Stimulated activated naive CD8-positive, alpha-beta T cell treated with anti-CD3 and anti-CD28 coated beads, Interleukin-15, amount 100 ng/mL, for 72 hours (primary cell): ENCODE results near the gene UAP1L1.
A peak's percentile ranks its signal among the peaks of the same experiment; 100 is the strongest.

Source experiments
- ATAC-seq: fragments of 150-1000 bp; cut with Tn5 transposase; 2 replicates; pipeline ENCODE4 v1.10.0; 2021; ENCODE audit warnings: mild to moderate bottlenecking, moderate library complexity
- DNase-seq, 2 donors: peaks; one replicate each; pipeline ENCODE4 v3.0.0; 2021 to 2022
- H3K27ac Mint-ChIP-seq, 2 donors: one replicate each; pipeline ENCODE4 v1.8.0; 2022; ENCODE audit warnings: mild to moderate bottlenecking in 2 of 2, mixed read lengths in 2 of 2, moderate library complexity in 2 of 2
- H3K27me3 Mint-ChIP-seq: one replicate; pipeline ENCODE4 v1.8.0; 2022; ENCODE audit warnings: mixed read lengths
- H3K4me1 Mint-ChIP-seq: one replicate; pipeline ENCODE4 v1.8.0; 2022; ENCODE audit warnings: mild to moderate bottlenecking, mixed read lengths
- H3K4me3 Mint-ChIP-seq, 2 donors: one replicate each; pipeline ENCODE4 v1.8.0; 2022; ENCODE audit warnings: mild to moderate bottlenecking in 2 of 2, mixed read lengths in 2 of 2, moderate library complexity in 1 of 2
- H3K9me3 Mint-ChIP-seq, 2 donors: one replicate each; pipeline ENCODE4 v1.8.0; 2022; ENCODE audit warnings: mixed read lengths in 2 of 2

Gene UAP1L1

DNA sequence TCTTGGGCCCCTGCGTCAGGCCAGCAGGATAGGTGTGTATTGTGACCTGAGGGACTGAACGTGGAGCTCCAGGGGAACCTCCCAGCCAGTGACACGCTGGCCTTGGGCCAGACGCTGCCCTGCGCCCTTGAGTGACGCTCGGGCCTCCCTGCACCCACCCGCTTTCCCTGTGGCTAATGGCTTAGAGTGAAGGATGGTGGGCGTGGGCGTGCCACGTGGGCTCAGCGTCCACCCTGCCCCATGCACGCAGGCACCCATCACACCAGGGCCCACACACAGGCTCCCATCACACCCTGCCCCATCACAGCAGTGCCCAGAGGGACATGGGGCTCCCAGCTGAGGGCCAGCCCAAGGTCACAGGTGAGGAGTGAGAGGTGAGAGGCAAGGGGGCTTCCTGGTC is 40.3 kb upstream of the UAP1L1 start:
- no peak for ATAC-seq
- H3K27ac Mint-ChIP-seq = no peak overlapping the region
- peaks cover 39% of the 10 kb centered on the region for H3K4me1 Mint-ChIP-seq
- no peaks in the 10 kb centered on the region for H3K9me3 Mint-ChIP-seq
- H3K4me3 Mint-ChIP-seq = no peak overlapping the region
- no peak for DNase-seq
- no peaks in the 10 kb centered on the region for H3K27me3 Mint-ChIP-seq

DNA sequence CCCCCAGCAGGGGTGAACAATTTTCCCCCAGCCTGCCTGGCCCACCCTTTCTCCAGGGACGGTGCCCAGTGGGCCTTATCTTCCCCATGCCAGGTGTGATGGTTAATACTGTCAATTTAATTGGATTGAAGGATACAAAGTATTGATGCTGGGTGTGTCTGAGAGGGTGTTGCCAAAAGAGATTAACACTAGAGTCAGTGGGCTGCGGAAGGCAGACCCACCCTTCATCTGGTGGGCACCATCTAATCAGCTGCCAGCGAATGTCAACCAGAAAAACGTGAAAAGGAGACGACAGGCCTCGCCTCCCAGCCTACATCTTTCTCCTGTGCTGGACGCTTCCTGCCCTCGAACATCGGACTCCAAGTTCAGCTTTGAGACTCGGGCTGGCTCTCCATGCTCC is 39.8 kb upstream of the UAP1L1 start:
- Mint-ChIP-seq H3K9me3 (no peaks in the 10 kb centered on the region), H3K27me3 (no peaks in the 10 kb centered on the region), H3K4me1 (peaks cover 34% of the 10 kb centered on the region), H3K27ac (no peak overlapping the region), H3K4me3 (no peak overlapping the region)
- no peak for DNase-seq
- no peak for ATAC-seq

DNA sequence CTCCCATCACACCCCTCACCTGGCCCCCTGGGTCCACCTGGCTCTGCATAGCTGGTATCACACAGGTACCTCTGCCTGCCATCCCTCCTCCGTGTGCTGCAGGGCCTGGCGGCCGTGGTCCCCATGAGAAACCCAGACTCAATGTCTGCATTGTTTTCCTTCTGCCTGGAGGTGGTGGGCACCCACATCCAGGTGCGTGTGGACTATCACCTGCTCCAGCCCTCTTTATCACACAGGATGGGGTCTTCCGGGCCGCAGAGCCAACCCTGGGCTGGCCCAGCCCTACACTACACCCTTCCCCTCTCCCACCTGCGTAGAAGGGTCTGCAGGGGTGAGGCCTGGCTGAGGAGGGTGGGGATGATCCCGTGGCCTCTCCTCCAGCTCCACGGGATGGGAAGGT is 38.4 kb upstream of the UAP1L1 start:
- no peak for DNase-seq
- H3K27ac Mint-ChIP-seq = no peak overlapping the region
- peaks cover 9% of the 10 kb centered on the region for H3K27me3 Mint-ChIP-seq
- H3K9me3 Mint-ChIP-seq = no peaks in the 10 kb centered on the region
- peaks cover 28% of the 10 kb centered on the region for H3K4me1 Mint-ChIP-seq
- no peak overlapping the region for H3K4me3 Mint-ChIP-seq
- no peak for ATAC-seq

DNA sequence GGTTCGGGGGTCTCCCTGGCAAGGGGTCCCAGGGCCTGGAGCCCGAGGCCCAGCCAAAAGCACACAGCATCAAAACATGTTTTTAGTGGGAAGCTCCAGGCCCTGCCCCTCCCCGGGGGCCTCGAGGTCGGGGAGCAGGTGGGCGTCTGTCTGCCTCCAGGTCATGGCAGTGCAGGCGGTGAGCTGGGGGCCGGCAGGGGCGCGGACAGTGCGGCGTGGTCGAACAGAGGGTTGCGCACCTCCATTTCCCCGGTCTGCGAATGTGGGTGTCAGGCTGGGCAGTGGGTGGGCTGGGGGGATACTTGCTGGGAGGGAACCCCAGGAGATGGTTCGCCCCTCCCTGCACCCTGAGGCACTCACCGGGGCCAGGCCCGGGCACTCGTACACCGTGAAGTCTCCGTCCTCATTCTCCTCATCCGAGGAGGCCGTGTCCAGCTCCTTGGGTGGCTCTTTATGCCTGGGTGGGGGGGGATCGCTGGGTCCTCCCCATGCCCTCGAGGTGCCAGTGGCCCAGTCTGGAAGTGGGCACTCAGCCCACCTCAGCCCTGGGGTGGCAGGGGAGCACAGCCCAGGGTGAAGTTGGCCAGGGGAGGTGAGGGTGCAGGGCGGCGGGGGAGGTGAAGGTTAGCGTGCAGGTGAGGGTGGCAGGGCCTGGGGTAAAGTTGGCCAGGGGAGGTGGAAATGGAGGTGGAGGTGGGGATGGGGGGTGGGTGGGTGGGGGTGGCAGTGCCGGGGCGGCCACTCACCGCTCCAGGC is 37.5 kb upstream of the UAP1L1 start:
- no peaks in the 10 kb centered on the region for H3K9me3 Mint-ChIP-seq
- ATAC-seq (no peak), DNase-seq (no peak)
- H3K27me3 Mint-ChIP-seq = peaks cover 18% of the 10 kb centered on the region
- H3K4me3 Mint-ChIP-seq = no peak overlapping the region
- no peak overlapping the region for H3K27ac Mint-ChIP-seq
- peaks cover 28% of the 10 kb centered on the region for H3K4me1 Mint-ChIP-seq

DNA sequence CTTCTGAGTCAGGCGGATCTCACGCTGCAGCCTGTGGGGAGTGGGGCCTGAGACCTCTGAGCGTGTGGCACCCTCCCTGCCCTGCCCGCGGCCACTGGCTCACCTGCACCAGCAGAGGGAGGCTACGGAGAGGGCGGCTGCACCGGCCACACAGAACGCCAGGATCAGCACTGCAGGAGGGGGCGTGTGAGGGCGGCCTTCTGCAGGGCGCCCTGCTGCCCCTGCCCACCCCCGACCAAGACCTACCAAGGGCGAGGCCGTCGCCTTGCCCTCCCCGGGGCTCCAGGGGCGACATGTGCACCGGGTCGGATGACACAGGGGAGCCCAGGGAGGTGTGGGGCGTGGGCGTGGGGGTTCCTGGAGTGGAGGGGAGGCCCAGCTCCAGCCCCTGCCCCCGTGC is 36.7 kb upstream of the UAP1L1 start:
- no peak overlapping the region for H3K4me3 Mint-ChIP-seq
- peaks cover 27% of the 10 kb centered on the region for H3K4me1 Mint-ChIP-seq
- no peaks in the 10 kb centered on the region for H3K9me3 Mint-ChIP-seq
- H3K27me3 Mint-ChIP-seq = peaks cover 26% of the 10 kb centered on the region
- ATAC-seq (peak; percentile 26), DNase-seq (no peak)
- no peak overlapping the region for H3K27ac Mint-ChIP-seq

DNA sequence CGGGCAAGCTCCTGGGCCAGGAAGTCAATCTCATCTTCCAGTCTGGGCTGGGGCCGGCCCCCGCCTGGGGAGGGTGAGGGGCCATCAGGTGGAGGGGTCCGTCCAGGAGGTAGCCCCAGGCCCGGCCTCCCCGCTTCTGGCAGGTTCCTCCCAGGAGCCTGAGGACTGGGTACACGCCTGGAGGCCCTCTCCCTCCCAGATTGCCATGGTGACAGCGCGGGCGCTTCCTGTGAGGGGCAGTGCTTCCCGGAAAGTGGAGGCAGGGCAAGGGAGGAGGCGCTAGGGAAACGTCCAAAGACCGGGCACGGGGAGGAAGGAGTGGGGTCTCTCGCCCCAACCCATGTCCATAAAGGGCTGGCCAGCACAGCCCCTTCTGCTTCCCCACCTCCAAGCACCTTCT is 36.2 kb upstream of the UAP1L1 start:
- ATAC-seq (no peak), DNase-seq (no peak)
- Mint-ChIP-seq H3K9me3 (no peaks in the 10 kb centered on the region), H3K4me1 (peaks cover 24% of the 10 kb centered on the region), H3K27me3 (peaks cover 27% of the 10 kb centered on the region), H3K27ac (no peak overlapping the region), H3K4me3 (no peak overlapping the region)

DNA sequence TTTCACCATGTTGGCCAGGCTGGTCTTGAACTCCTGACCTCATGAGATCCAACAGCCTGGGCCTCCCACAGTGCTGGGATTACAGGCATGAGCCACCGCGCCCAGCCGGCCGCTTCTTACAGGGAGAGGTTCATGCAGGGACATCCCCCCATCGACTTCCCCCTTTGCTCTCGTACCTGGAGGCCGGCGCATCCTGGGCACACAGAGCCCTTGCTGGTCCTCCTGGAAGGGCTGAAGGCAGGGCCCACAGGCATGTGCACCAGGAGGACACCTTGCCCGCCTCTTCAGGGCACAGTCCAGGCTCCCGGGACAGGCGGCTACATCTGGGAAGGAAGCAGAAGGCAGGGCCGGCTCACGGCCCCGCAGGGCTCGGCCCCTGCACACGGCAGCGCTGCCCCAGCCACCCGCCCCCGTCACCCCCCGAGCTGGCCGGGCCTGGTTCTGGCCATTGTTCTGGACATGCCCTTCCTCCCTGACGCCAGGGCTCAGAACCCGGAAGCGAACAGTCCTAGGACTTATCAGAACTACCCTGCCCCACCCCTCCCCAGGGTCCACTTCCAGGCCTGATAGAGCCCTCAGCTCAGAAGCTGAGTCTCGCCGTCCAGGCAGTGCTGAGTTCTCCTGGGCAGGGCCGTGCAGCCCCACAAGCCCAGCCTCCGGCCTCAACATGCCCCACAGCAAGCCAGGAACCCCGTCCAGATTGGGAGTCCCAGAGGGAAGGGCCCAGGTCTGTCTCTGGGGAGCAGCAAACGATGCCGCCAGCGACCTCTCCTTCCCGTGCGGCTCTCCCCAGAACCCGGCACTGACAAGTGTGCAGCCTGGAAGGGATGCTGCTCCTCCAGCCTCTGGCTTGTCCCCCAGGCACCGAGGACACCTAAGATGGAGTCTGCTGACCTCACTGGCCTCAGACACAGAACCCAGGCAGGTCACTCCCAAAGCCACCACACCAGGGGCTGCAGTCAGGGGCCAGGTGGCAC is 34.3 kb upstream of the UAP1L1 start:
- H3K9me3 Mint-ChIP-seq = no peaks in the 10 kb centered on the region
- ATAC-seq (no peak), DNase-seq (no peak)
- peaks cover 46% of the 10 kb centered on the region for H3K27me3 Mint-ChIP-seq
- H3K4me1 Mint-ChIP-seq = peaks cover 34% of the 10 kb centered on the region
- H3K4me3 Mint-ChIP-seq = no peak overlapping the region
- no peak overlapping the region for H3K27ac Mint-ChIP-seq

DNA sequence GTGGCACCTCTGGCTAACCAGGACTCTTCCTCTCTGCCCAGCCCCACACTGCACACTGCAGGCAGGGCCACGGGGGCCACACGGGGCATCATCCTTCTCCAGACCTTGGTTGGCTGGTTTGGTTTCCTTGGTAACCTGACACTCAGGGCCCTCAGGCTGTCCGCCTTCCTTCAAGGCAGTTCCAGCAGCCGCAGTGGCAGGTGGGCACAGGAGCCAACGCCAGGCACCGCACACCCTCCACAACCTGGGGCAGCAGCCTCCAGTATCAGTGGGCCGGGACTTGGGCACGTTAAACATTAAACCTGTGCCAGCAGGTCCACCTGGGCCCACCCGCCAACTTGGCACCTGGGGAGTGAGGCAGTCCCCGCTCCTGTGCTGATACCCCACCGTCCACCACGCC is 33.3 kb upstream of the UAP1L1 start:
- no peak overlapping the region for H3K4me3 Mint-ChIP-seq
- no peak for DNase-seq
- H3K27me3 Mint-ChIP-seq = peaks cover 56% of the 10 kb centered on the region
- peaks cover 35% of the 10 kb centered on the region for H3K4me1 Mint-ChIP-seq
- H3K27ac Mint-ChIP-seq = no peak overlapping the region
- no peaks in the 10 kb centered on the region for H3K9me3 Mint-ChIP-seq
- ATAC-seq = no peak

DNA sequence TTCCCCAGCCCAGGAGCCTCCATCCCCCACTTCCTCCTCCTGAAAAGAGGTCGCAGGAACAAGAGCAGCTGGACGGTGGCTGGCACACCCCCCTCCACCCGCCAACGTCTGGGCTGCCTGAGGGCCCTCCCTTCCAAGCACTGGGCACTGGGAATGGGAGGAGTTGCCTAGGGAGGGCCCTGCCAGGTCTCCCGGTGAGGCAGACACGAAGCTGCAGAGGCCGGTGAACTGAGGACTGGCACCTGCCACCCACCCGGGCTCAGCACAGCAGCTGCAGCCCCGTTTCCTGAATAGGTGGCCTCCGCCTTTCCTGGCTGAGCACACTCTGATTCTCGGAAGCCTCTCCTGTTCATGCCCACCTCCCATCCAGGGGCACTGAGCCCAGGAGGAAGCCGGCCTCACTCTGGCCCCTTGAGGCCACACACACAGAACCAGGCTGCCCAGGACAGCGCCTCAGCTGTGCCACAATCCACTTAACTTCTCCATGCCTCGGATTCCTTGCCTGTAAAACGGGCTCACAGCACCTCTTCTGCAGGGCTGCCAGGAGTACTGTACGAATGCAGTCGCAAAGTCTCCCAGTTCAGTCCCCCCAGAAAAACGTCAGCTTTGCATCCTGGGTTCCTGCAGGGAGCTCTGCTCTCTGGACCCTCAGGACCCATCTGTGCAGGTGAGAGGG is 32.7 kb upstream of the UAP1L1 start:
- ATAC-seq (no peak), DNase-seq (no peak)
- peak overlapping the region; percentile 75 to 80 for H3K4me3 Mint-ChIP-seq
- no peaks in the 10 kb centered on the region for H3K9me3 Mint-ChIP-seq
- no peak overlapping the region for H3K27ac Mint-ChIP-seq
- peaks cover 39% of the 10 kb centered on the region for H3K4me1 Mint-ChIP-seq
- H3K27me3 Mint-ChIP-seq = peaks cover 62% of the 10 kb centered on the region

DNA sequence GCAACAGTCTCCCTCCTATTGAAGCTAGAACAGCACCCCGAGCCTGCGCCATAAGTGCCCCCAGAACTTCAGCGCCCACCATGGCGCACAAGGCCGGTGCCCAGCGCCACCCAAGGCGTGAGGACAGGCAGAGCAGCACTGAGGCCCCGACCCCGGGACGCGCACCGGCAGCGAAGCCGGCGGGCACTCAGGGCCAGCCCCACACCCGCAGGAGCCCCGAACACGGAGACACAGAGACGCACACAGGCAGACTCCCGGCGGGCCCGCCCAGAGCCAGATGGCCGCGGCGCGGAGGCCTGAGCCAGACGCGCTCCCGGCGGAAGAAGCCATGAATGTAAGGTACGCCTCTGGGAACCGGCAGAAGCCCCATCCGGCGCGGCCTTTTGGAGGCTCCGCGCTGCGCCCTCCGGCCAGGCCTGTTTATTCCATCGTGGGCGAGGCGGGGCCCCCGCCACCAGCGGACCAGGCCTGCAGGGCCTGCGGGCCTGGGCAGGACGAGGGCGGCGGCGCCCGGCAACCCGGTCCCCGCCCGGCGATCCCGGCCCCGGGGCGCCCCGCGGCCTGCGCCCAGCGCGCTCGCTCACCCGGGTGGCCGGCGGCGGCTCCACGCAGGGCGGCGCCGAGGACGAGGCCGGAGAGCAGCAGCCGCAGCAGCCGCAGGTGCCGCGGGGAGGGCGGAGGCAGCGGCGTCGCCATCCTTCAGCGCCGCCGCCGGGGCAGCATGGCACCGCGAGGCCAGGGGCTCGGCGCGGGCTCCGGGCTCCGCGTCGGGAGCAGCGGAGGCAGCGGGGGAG is 31.8 kb upstream of the UAP1L1 start:
- H3K4me3 Mint-ChIP-seq = peak overlapping the region; percentile 75 to 80
- H3K27me3 Mint-ChIP-seq = peaks cover 70% of the 10 kb centered on the region
- ATAC-seq (peak; percentile 31), DNase-seq (no peak)
- H3K4me1 Mint-ChIP-seq = peaks cover 41% of the 10 kb centered on the region
- no peaks in the 10 kb centered on the region for H3K9me3 Mint-ChIP-seq
- no peak overlapping the region for H3K27ac Mint-ChIP-seq

DNA sequence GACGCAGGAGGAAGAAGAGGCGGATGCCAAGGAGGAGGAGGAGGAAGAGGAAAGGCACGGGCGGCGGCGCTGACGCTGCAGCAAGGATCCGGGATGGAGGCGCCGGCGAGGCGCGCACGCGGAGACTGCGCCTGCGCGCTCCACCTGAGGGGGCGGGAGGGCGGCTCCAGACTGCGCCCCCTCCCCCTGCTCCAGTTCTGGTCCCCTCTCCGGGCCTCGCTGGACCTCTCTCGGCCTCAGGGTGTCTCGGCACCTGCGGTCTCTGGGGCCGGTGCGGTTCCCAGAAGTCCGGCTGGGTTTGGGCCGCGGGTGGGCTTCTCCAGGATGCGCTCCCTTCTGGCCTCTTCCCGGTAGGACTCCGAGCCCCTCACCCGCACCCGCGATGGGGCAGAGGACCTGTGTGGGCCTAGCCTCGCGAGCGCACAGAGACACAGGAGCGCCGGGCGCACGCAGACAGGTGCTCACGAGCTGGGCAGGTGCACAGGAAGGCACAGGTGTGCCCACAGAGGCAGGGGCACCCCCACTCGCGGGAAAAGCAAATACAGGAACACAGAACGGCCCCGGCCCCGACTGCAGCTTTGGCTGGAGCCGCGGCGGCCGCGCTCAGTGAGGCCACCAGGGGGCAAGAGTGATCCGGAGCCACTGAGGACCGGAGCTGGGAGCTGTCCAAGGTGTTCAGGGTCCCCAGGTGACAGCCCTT is 31.1 kb upstream of the UAP1L1 start, which contains the start of gene NPDC1:
Gene NPDC1 (minus strand): TSS at position 90 of the 700 bp plus-strand sequence. CDS start 188 bp downstream, outside the sequence.
- Mint-ChIP-seq H3K9me3 (no peaks in the 10 kb centered on the region), H3K4me1 (peaks cover 41% of the 10 kb centered on the region), H3K27ac (no peak within 1 kb of the TSS), H3K27me3 (peaks cover 78% of the 10 kb centered on the region), H3K4me3 (peak within 1 kb of the TSS; percentile 75 to 80)
- DNase-seq = peak; percentile 83 to 84
- ATAC-seq = peak; percentile 75

DNA sequence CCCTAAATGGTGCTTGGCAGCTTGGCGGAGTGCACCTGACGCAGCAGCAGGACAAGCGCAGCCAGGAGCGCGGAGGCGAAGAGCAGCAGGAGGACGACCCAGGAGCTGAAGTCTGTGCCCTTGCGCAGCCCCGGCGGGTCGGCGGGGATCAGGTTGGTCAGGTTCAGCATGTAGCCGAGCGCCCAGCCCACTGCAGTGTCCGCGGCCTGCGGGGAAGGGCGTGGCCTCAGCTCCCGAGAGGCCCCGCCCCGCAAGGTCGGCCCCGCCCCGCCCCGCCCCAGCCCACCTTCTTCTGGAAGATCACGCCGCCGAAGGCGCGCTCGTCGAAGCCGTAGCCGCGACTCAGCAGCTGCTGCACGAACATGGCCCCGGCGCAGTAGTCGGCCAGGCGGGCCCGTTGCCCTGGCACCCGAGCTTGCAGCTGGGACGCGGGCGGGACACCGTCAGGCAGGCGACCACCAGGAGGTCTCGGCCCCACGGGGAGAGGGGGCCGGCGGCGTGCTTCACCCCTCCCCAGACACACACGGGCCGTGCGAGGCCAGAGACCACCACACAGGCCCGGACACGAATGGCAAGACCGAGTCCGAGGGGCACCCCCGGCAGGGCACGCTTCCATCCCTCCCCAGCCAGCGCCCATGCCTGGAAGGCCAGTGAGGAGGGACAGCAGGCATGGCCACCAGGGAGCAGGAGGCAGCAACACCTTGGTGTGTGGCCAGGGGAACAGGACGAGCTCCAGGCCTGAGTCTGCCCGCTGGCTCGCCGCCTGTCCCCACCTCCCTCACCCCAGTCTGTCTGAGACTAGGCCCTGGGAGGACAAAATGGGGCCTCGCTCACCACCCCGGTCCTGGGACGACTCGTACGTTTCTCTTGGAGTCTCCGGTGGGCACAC is 28.4 kb upstream of the UAP1L1 start:
- Mint-ChIP-seq H3K9me3 (no peaks in the 10 kb centered on the region), H3K27ac (no peak overlapping the region), H3K27me3 (peaks cover 88% of the 10 kb centered on the region), H3K4me3 (no peak overlapping the region), H3K4me1 (peaks cover 43% of the 10 kb centered on the region)
- DNase-seq (peak in 1 of 2 donors; percentile 4), ATAC-seq (no peak)

DNA sequence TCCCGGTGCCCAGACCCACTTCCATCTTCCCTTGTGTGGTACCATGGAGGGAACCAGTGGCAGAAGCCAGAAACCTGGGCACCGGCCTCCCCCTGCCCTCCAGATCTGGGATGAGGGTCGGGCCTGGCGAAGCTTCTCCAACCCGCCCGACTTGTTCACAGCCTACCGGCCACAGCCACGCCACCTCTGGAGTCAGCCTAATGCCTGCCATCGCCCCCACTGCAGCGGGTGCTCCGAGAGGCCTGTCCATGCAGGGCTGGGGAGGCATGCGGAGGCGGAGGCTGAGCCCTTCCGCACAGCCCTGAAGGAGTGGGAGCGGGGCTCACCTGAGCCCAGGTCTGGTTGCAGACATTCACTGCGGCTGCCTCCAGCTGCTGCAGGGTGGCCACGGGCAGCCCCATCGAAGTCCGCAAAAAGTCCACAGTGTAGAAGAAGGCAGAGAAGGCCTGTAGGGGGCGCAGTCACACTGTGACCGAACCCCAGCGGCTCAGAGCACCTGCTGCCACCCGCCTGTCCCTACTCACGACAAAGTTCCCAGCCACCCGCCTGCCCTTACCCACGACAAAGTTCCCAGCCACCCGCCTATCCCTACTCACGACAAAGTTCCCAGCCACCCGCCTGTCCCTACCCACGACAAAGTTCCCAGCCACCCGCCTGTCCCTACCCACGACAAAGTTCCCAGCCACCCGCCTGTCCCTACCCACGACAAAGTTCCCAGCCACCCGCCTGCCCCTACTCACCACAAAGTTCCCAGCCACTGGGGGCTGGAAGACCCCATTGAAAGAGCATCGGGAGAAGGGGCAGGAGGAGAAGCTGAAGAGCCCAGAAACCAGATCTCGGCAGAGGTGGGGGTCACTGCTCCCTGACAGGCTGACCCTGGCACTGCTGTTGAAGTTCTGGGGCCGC is 27.5 kb upstream of the UAP1L1 start:
- ATAC-seq (peak; percentile 61), DNase-seq (peak; percentile 71 to 73)
- H3K27ac Mint-ChIP-seq = no peak overlapping the region
- H3K4me1 Mint-ChIP-seq = peaks cover 38% of the 10 kb centered on the region
- H3K9me3 Mint-ChIP-seq = no peaks in the 10 kb centered on the region
- no peak overlapping the region for H3K4me3 Mint-ChIP-seq
- H3K27me3 Mint-ChIP-seq = peaks cover 86% of the 10 kb centered on the region
